HG03575 (cell line): ENCODE measurements around the gene SLC2A4RG.
"Not testable (repeated sequence)": the region's sequence is repeated elsewhere in the genome, so short reads cannot be mapped to it uniquely, and the experiment has no call there.

Experiments used
- ATAC-seq: cut with Tn5 transposase; IDR thresholded peaks from one replicate; pipeline ENCODE4 v1.9.1; 2021; ENCODE audit not compliant: unreplicated experiment, insufficient number of reproducible peaks, low FRiP score; ENCODE audit errors: extremely low read depth

SLC2A4RG gene

DNA sequence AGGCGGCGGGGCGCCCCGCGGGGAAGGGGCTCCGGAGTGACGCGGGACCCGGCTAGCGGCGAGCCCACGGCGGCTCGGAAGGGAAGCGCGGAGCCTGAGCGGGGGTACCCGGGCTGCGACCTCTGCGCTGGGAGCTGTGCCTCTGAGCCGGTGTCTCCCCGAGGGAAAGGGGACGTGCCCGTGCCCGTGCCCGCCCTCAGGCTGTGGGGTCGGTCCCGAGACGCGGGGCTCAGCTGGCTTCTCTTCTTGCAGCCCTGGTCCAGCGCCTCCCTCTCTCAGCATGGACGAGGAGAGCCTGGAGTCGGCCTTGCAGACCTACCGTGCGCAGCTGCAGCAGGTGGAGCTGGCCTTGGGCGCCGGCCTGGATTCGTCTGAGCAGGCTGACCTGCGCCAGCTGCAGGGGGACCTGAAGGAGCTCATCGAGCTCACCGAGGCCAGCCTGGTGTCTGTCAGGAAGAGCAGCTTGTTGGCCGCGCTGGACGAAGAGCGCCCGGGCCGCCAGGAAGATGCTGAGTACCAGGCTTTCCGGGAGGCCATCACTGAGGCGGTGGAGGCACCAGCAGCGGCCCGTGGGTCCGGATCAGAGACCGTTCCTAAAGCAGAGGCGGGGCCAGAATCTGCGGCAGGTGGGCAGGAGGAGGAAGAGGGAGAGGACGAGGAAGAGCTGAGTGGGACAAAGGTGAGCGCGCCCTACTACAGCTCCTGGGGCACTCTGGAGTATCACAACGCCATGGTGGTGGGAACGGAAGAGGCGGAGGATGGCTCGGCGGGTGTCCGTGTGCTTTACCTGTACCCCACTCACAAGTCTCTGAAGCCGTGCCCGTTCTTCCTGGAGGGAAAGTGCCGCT lies 31.1 kb upstream of the SLC2A4RG start:
- no peak for ATAC-seq

DNA sequence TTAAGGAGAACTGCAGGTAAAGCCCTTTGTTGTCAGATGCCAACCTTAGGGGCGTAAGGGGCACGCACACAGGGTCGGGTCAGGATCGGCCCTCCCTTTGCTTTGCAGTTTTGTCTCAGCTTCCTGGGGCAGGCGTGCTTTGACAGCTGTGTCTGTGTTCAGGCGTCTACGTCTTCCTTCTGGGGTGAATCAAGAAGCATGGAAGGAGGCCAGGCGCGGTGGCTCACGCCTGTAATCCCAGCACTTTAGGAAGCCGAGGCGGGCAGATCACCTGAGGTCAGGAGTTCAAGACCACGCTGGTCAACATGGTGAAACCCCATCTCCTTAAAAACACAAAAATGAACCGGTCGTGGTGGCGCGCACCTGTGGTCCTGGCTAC lies 30.4 kb upstream of the SLC2A4RG start:
- ATAC-seq = no peak

DNA sequence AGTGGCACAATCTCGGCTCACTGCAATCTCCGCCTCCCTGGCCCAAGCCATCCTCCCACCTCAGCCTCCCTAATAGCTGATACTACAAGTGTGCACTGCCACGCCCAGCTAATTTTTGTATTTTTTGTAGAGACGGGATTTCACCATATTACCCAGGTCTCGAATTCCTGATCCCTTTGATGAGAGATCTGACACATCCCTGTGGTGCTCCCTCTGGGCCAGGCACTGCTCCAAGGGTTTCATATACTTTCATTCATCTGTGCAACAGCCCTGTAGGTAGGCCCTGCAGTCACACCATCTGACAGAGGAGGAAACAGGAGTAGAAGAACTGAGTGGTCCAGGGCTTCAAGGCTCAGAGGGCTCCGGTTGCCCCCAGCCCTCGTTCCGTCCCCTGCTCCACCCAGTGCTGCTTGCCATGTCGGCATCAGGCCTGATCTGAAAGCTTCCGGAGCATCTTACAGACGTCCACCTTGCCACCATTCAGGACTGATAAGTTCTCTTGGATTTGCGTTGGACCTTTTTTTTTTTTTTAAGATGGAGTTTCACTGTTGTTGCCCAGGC lies 28.4 kb upstream of the SLC2A4RG start:
- no peak for ATAC-seq

DNA sequence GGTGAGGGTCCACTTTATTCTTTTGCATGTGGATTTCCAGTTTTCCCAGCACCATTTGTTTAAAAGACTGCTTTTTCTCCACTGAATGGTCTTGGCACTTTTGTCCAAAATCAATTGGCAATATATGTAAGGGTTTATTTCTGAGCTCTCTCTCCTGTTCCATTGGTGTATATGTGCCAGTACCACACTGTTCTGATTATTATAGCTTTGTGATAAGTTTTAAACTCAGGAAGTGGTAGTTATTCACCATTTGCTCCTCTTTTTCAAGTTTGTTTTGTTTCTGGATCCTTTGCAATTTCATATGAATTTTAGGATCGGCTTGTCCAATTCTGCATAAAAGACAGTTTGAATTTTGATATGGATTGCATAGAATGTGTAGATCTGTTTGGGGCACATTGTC lies 27.4 kb upstream of the SLC2A4RG start:
- ATAC-seq = no peak

DNA sequence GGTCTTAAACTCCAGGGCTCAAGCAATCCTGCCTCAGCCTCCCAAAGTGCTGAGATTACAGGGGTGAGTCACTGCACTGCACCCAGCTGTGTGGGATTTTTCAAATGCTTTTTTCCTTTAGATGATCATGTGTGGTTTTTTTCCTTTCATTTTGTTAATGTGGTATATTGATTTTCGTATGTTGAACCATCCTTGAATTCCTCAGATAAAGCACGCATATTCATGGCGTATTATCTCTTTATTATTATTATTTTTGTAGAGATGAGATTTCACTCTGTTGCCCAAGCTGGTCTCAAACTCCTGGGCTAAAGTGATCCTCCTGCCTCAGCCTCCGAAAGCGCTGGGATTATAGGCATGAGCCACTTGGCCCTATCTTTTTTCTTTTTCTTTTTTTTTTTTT lies 24.7 kb upstream of the SLC2A4RG start:
- ATAC-seq = no peak

DNA sequence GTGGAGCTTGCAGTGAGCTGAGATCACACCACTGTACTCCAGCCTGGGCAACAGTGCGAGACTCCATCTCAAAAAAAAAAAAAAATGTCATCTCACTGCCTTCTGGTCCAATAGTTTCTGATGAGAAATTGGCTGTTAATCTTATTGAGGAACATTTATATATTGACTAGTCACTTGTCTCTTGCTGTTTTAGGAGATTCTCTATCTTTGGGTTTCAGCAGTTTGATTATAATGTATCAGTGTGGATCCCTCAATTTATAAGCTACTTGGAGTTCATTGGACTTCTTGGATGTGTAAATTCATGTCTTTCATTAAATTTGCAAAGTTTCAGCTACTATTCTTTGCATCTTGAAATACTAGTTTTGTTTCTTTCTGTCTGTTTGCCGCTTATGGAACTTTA lies 20.6 kb upstream of the SLC2A4RG start:
- ATAC-seq = no peak

DNA sequence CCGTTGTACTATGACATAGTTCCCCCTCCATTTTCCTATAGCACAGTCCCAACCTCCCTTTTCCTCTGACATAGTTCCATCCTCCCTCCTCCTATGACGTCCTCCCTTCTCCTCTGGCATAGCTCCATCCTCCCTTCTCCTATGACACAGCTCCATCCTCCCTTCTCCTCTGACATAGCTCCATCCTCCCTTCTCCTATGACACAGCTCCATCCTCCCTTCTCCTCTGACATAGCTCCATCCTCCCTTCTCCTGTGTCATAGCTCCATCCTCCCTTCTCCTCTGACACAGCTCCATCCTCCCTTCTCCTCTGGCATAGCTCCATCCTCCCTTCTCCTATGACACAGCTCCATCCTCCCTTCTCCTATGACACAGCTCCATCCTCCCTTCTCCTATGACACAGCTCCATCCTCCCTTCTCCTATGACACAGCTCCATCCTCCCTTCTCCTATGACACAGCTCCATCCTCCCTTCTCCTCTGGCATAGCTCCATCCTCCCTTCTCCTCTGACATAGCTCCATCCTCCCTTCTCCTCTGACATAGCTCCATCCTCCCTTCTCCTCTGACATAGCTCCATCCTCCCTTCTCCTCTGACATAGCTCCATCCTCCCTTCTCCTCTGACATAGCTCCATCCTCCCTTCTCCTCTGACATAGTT lies 16.5 kb upstream of the SLC2A4RG start:
- not testable (repeated sequence) for ATAC-seq

DNA sequence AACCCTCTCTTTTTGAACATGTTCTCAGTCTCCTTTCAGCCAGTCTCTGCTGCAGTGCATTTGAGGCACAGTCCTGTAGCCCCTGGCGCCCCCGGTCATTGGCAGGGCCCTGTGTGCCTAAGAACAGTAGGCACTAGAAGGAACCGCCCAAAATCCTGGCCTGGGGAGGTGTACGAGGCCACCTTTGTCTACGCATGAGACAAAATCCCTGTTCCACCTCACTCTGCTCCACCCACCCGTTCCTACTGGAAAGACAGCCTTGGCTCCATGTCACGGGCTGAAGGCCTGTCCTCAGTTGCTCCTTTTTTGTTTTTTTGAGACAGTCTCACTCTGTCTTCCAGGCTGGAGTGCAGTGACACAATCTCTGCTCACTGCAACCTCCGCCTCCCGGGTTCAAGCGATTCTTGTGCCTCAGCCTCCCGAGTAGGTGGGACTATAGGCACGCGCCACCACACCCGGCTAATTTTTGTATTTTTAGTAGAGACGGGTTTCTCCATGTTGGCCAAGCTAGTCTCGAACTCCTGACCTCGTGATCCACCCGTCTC lies 9.3 kb upstream of the SLC2A4RG start:
- not testable (repeated sequence) for ATAC-seq

DNA sequence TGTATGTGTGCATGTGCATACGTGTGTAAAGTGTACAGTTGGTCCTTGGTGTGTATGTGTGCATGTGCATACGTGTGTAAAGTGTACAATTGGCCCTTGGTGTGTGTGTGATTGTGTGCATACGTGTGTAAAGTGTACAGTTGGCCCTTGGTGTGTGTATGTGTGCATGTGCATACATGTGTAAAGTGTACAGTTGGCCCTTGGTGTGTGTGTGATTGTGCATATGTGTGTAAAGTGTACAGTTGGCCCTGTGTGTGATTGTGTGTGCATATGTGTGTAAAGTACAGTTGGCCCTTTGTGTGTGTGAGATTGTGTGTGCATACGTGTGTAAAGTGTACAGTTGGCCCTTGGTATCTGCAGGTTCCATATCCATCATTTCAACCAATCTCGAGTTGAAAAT lies 8.2 kb upstream of the SLC2A4RG start:
- ATAC-seq = no peak

DNA sequence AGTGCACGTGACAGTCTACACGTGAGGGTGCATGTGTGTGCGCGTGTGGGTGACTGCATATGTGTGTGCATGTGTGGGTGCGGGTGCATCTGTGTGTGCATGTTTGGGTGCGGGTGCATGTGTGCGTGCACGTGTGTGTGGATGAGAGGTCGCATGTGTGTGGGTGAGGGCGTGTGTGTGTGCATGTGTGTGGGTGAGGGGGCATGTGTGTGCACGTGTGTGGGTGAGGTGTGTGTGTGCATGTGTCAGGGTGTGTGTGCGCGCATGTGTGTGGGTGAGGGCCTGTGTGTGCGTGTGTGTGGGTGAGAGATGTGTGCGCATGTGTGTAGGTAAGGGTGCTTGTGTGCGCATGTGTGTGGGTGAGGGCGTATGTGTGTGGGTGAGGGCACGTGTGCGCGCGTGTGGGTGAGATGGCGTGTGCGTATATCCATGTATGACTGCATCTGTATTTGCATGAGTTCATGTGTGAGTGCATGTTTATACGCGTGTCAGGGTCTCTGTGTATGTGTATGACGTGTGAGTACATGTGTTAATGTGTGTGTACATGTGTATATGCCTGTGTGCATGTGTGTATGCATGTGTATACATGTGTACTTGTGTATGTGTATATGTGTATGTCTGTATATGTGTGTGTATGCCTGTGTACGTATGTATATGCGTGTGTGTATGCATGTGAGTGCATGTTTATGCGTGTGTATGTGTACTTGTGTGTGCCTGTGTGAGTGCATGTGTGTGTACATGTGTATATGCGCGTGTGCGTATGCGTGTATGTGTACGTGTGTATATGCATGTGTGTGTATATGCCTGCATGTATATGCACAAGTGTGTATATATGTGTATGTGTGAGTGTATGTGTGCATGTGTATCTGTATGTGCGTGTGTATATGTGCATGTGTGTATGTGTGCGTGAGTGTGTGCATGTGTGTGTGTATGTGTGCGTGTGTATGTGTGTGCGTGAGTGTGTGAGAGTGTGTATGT lies 7.2 kb upstream of the SLC2A4RG start:
- ATAC-seq = no peak

DNA sequence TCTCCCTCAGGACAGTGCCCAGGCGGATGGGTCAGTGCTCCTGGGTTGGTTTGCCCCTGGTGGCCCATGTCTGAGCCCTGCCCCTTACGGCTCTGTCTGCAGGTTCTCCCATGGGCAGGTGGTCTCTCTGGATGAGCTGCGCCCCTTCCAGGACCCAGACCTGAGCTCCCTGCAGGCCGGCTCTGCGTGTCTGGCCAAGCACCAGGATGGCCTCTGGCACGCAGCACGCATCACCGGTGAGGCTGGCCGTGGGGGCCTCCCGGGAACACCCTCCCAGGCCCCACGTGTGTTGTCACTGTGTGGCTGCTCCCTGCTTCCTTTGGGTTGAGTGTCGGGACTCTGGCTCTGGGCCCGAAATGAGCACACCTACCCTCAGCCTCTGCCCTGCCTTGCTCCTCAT lies 6.5 kb upstream of the SLC2A4RG start:
- ATAC-seq = no peak

DNA sequence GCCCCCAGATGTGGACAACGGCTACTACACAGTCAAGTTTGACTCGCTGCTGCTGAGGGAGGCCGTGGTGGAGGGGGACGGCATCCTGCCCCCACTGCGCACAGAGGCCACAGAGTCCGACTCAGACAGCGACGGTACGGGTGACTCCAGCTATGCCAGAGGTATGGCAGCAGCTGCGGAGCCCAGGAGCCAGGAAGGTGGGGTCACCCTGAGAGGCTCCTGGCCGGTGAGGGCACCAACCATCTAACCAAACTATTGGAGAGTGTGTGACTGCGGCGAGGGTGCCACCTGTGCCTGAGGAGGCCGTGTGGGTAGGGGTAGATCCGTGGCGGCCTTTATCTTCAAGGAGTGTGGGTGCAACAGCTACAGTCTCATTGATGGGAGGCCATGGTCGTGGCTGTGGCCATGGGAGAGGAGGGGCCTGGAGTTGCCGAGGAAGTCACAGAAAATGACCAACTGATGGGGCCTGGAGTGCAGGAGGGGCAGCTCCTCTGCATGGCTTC lies 5.9 kb upstream of the SLC2A4RG start:
- ATAC-seq = no peak

DNA sequence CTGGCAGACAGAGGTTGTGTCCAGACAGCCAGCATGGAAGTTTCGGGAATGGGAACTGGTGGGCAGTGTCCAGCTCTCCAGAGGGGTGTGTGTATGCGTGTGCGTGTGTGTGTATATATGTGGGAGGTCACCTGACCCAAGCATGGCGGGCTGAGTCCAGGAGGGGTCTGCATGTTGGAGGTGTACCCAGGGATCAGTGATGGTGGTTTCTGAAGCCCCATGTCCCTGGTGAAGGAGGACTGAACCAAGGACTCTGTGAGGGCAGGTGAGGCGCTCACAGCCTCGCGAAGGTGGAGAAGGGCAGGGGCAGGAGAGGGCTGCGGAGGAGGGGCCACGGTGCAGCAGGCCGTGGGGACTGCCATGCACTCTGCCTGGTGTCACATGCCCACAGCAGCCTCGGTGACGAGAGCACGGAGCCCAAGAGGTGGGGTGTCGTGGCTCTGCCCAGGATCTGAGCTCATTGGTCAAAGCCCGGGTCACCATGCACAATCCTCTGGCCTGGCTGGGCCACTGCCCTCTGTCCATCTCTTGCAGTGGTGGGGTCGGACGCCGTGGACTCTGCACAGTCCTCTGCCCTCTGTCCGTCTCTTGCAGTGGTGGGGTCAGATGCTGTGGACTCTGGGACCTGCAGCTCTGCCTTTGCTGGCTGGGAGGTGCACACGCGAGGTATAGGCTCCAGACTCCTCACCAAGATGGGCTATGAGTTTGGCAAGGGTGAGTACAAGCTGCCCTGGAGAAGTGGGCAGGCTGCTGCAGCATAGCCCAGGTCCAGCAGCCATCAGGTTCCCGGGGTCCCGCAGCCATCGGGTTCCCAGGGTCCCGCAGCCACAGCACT lies 5.2 kb upstream of the SLC2A4RG start:
- ATAC-seq = no peak

DNA sequence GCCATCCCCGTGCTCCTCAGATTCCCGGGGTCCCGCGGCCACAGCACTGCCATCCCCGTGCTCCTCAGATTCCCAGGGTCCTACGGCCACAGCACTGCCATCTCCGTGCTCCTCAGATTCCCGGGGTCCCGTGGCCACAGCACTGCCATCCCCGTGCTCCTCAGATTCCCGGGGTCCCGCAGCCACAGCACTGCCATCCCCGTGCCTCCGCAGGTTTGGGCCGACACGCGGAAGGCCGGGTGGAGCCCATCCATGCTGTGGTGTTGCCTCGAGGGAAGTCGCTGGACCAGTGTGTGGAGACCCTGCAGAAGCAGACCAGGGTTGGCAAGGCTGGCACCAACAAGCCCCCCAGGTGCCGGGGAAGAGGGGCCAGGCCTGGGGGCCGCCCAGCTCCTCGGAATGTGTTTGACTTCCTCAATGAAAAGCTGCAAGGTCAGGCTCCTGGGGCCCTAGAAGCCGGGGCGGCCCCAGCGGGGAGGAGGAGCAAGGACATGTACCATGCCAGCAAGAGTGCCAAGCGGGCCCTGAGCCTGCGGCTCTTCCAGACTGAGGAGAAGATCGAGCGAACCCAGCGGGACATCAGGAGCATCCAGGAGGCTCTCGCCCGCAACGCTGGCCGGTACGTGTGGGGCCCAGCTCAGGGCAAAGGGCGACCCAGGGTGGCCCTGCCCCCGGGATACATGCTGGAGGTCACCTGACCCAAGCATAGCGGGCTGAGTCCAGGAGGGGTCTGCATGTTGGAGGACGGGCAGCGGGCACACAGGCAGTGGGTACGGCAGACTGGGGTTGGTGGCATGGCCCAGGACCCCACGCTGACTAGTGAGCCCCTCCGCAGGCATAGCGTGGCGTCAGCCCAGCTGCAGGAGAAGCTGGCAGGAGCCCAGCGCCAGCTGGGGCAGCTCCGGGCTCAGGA lies 4.4 kb upstream of the SLC2A4RG start:
- no peak for ATAC-seq

DNA sequence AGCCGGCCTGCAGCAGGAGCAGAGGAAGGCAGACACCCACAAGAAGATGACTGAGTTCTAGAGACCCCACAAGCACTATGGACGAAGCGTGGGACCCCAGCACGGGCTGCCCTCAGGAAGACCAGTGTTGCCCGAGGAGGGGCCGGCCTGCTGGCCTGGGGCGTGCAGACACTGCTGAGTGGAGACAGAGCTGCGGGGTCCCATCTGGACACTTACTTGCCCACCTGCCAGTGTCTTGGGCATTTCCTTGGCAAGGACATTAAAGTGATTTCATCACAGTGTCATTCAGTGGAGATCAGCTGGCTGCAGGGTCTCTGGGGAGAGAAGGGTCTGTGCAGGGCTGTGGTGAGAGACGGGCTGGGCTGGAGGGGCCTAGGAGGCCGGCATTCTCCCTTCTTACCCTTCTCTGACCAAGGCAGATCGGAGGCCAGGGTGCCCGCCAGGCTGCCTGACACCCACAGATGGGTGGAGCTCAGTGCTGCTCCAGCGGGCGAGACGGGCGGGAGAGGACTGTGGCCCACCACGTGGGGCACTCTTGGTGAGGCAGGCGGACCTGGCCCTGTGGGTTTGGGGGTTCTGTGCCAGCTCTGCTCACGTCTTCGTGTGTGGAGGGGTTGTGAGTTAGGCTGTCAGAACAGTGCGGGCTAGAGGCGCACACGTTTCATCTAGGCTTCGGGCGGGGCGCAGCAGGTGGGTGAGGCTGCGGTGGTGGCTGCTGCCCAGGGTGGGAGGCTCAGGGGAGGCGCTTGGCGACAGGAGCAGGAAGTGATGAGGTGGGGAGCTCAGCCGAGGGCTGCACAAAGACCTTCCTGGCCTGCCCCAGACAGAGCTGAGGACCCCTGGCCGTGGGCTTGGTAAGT lies 3.5 kb upstream of the SLC2A4RG start, which contains the start of gene LIME1:
Gene LIME1, plus strand, starts transcription at position 806 of the 860 bp plus-strand sequence. CDS start 886 bp downstream, outside the sequence.
- ATAC-seq = no peak
